Daoy (cell line): ENCODE measurements around the gene INSRR. TPM values are rescaled to one million over a fixed set of nuclear protein-coding genes. Genes with fewer than 3 reads are reported as not detected.
A peak's percentile ranks its signal among the peaks of the same experiment; 100 is the strongest.

Experiments
- DNase-seq: peaks from one replicate; pipeline ENCODE4 v3.0.0-alpha.2; 2015; ENCODE audit warnings: low read depth
- total RNA-seq: library from RNA; depleted of rRNA; stranded (reverse); fragments of >200 nt; shearing (Covaris generic); gene quantifications from 2 replicates; pipeline ENCODE4 v1.2.3, GENCODE V29; 2014; rRNA removed

The INSRR gene
- total RNA-seq, 1 experiment from 2014 or later = not detected

DNA sequence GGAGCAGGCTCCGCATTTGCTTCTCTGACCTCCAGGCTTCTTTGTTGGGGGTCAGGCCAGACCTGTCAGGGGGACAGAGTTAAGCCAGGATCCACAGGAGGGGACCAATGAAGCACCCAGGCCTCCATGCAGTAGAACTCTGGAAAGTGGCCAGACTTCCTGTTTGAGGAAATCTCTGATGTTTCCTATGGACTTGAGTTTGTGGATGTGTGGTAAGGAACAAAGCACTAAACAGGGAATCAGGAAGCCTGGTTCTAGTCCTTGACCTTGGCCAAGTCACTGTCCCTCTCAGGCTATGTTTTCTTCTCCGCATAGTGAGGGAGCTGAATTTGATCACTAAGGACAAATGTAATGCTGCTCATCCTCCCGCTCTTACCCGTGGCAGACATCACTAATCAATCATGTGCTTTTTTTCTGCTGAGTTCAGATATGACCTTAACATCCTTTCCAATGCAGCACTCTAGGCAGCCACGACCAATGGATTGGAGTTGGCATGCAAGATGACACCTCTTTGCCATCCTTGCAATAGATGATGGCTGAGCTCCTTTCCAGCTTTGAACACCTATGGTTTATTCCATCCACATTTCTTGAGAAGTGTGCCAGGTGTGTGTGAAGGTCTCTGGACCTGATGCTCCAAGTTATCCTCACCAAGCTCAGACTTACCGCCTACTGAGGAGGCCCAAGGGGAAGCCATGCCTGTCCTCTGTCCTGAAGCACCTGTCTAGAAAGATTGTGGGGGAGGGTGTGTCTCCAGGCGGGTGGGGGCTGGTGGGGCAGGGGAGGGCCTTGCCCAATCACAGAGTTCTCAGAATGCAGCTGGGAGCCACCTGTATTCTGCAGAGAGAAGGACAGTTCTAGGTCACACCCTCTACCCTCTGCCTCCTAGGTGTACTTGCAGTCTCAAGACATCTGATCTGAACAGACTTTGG, 52.1 kb downstream of the INSRR start:
- DNase-seq = no peak

DNA sequence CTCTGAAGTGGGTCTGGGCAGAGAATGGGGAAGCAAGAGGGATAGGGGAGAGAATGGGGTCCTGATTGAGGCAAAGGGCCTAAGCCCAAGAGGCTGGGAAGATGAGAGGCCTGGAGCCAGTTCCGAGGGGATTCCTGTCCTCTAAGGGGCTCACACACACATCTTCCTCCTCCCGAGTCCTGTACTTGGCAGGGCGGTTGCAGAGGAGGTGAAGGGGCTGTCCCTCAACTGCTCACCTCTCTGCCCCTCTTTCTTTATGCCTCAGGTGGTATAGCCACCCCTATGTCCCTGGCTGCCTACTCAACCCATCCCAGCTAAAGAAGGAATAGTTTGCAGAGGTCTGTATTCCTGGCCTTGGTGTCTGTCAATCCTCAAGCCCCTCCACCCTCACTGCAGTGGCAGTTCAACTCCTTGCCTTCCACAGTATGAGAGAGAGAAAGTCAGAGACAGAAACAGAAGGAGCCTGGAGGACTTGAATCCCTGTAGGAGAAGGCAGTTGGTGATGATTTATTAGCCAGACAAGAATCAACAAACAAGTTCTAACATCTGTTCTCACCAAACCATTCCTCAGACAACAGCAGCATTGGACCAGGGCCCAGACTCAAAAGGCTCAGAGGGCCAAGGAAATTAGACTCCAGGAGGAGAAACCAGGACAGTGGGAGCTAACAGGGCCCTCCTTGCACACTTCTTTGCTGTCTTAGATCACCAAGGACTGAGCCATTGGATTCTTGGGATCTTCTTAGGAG, 53.0 kb downstream of the INSRR start:
- no peak for DNase-seq

DNA sequence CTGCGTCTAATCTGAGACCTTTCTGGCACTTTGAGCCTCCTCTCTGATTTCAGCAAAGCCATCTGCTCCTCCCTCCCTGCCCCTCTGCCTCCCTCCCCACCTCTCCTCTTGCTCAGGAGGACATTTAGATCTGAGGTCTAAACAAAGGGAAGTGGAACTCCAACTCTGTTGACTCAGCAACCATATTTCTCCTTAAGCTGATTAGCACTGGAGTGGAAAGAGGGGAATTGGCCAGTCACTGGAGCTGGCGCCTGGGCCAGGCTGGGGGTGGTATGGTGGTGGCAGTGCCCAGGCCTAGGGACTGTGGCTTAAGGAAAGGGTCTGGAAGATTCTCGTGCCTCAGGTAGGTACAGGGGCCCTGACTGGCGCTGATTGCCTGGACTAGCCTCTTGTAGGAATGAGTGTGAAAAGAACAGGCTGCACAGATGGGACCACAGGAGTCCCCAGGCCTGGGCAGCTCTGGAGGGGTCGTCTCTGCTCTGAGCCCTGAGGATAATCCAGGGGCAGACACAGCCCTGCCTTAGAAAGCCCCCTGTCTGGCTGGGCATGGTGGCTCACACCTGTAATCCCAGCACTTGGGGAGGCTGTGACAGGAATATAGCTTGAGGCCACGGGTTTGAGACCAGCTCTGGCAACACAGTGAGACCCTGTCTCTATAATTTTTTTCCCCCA, 54.2 kb downstream of the INSRR start:
- peak; percentile 40 for DNase-seq

DNA sequence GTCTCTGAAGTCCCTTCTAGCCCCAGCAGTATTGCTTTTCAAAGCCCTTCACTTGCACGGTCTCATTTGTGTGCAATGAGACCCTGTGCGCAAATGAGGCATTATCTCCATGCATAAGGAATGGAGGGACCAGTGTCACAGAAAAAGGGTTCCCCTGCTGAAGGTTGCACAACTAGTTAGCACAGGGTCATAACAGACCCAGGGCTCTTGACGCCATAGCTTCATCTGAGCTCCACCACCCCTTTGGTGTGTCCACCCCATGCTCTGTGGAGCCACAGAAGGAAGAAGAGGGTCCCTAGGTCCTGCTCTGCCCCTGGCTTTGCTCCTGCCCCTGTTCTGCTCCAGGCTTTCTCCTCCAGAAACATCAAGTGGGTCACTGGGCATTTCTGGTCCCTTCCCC, 54.9 kb downstream of the INSRR start:
- DNase-seq = no peak

DNA sequence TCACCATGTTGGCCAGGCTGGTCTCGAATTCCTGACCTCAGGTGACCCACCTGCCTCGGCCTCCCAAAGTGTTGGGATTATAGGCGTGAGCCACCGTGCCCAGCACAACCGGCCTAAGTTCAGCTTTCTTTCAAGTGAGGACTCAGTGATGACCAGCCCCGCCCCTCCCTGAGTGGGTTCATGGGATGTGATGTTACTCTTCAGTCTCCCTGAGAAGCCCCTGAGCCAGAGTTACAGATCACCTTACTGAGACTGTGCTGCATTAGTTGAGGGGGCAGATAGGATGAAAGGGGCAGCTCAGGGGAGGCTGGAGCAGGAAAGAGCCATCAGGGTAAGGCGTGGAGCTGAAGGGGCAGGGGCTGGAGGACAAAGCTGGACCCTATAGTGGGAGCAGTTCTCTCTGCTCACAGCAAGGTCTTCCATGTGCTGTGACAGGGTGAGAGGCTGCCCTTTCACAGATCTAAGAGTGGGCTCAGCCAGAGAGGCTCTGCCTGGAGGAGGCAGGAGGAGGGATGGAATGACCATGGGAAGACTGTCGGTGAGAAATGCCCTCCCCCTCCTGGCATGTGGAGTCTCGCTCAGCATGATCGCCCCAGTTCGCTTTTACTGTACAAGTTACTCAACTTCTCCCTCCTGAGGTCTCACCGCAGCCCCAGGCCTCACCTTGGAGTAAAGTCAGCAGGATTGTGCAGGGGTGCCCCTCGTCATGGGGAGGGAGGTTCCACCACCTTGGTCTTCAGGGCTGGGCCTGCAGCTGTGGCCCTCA, 55.6 kb downstream of the INSRR start:
- no peak for DNase-seq

DNA sequence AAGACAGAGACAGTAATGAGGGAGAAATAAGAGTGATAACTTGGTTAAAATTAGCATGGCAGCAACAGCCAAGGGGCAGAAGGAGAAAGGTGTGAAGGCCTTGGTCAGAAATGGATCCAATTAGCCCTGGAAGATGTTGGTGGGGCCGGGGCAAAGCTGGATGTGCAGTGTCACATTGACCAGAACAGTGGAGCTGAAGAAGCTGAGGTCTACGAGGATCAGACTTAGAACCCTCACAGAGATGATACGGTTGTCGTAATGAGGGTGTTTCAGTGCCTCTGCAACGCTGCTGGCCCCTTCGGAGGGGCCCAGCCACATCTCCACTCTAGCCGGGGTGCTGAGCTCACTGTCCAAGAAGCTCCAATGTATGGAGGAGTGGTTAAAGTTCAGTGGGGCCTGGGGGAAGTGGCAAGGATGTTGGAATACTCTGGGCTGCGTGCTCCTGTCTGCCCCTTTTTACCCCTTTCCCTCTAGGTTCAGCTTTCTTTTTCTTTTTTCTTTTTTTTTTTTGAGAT, 56.4 kb downstream of the INSRR start:
- no peak for DNase-seq

DNA sequence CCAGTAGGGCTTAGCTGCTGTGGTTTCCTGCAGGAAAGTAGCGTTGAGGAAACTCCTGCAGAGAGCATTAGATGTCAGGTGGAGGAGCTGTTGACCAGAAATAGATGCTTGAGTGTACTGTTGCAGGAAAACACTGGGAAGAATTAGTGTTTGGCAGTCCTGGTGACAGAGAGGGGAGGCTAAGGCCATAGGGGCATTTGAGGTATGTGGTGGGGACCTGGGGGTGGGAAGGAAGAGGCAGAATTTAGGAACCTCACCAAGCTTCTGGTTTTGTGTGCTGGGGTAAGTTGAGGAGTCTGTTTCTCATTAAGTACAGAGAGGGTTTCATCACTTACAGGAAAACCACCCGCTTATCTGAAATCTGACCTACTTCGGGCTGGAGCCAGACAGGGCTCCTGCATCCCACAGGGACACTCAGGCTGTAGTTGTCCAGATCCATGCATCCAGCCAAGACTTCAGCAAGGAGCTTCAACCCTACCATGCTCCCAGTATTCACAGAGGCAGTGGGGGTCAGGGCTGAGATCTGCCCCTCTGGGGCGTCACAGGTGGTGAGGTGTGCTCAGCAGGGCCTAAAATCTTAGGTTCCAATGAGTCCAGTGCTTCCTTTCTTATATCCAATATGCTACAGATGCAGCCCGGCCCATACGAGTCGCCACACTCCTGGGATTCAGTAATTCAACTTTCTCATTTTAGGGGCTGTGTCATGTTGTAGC, 57.4 kb downstream of the INSRR start:
- DNase-seq = no peak

DNA sequence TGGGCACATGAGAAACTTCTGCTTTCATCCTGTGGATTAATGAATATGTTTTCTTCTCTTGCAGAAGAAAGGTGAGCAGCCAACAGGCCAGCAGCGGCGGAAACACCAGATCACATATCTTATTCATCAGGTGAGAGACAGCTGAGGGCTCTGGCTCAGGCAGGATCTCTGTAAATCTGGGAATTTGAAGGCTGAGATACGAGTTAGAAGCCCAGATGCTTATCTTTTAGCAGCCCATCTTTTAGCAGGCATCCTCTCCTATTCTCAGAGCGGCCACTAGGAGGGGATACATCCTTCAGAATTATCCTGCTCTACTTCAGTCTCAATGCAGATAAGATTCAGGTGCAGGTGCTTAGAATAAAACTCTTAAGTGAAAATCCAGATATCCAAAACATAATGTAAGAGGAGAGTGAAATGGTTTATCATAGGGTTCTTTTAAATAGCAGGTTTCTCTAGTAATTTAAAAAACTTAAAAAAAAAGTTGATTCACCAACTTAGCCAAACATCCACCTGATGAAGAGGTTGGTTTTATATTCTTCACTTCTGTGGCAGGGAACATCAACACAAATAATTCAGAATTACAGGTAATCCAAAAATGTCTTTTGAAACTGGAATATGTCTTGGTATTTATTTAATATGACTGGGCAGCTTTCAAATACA, 61.6 kb downstream of the INSRR start:
- DNase-seq = peak; percentile 50

DNA sequence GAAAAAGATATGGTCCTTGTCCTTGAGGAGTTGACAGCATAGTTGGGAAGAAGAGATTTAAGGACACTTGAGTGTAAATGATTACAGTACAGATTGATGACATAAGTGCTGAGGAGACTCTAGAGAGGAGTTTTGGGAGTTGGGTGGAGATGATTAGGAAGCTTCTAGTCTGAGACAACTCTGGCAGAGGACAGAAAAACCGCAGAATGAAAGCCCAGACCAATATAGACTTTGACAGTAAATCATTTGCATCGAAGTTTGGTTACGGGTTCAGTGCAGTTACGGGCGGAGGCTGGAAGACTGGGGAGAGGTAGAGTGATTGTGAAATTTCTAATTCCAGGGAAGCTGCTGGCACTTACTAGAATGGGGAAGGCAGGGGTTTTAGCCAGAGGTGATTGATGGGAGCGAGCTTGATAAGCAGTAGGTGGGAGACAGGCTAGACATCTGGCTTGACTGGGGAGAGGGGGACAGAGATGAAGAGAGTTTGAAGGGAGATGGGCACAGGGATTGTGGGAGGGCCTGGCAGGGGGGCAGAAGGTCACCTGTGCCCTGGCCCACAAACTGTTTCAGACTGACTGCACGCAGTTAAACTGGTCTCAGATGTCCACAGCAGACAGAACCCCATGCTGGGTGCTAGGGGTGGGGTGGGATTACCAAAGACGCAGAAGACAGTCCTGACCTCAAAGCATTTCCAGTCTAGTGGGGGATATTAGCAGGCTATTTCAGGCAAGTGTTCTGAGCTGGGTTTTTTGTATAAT, 62.4 kb downstream of the INSRR start:
- no peak for DNase-seq

DNA sequence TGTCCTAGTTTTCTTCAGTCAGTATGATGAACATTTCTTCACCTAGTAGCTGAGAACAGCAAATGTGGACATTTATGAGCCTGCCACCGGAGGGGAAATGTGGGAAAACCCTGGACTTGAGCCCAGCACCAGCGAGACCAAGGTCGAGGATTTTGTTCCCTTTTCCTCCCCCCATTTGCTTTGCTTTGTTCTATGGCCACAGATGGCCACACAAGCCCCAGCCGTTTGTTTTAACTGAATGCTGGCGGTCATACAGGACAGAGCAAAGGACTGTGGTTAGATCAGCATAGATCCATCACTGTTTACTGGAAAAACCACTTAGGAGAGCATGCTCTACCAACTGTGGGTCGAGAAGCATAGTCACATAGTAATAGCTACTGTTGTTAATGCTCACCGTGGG, 63.1 kb downstream of the INSRR start:
- no peak for DNase-seq

DNA sequence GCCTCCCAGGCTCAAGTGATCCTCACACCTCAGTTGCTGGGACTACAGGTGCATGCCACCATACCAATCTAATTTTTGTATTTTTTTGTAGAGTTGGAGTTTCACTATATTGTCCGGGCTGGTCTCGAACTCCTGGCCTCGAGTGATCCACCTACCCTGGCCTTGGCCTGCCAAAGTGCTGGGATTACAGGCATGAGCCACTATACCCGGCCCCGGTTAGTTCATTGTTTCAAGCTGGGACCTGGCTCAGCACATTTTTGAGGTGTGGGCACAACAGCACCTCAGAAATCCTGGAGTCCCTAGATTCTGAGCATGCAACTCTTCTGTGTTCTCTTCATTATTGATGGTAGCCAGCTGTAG, 63.6 kb downstream of the INSRR start:
- no peak for DNase-seq

DNA sequence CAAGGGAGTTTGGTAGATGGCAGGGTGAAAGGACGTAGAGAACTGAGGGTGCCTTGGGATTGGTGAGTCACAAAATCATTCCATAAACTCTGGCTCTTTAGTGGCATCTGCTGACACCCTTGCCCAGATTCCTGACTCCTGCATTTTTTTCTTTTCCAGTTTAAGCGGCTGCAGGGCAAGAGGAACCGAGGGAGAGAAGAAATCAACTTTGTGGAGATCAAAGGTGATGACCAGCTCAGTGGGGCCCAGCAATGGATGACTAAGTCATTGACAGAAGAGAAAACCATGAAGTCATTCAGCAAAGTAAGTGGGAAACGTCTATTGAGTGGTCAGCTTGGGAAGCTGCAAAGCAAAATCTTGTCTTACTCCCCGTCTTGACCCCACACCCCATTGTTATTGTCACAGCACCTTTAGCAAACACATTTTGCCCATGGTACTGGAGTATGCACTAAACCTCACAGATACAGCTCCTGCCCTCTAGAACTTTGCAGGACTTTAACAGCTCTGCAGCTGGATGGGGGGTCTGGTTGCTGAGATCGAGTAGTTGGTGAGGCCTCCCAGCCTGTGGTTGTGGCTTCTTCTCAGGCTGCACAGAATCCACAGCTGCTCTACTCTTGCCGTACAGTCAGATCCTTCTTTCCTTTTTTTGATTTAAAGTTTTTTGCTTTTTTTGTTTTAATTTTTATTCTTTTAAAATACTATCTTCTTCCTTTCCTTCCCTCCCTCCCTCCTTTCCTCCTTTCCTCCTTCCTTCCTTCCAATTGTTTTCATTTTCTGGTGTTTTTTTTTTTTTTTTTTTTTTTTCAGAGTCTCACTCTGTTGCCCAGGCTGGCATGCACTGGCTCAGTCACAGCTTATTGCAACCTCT, 64.2 kb downstream of the INSRR start:
- DNase-seq = no peak

Other genes starting within 250 kb of the INSRR start
- 0.23 TPM in 1 of 2 replicates, not detected in the other for gene HAPLN2, start 239.7 kb downstream of the INSRR start, total RNA-seq
- gene BCAN, start 217.0 kb downstream of the INSRR start, total RNA-seq = not detected in 2 replicates
- 0.51 and 0.89 TPM in 2 replicates for gene NES, start 181.7 kb downstream of the INSRR start, total RNA-seq
- 21.4 and 36.0 TPM in 2 replicates for gene CRABP2, start 153.5 kb downstream of the INSRR start, total RNA-seq
- gene METTL25B, start 130.6 kb downstream of the INSRR start, total RNA-seq = 7.9 and 11.9 TPM in 2 replicates
- gene ISG20L2, start 130.4 kb downstream of the INSRR start, total RNA-seq = 31.7 and 59.8 TPM in 2 replicates
- gene MRPL24, start 118.0 kb downstream of the INSRR start, total RNA-seq = 144 and 148 TPM in 2 replicates
- 484 and 537 TPM in 2 replicates for gene HDGF, start 107.4 kb downstream of the INSRR start, total RNA-seq
- gene PRCC, start 91.6 kb downstream of the INSRR start, total RNA-seq = 43.7 and 44.6 TPM in 2 replicates
- 0.51 and 0.57 TPM in 2 replicates for gene SH2D2A, start 42.3 kb downstream of the INSRR start, total RNA-seq
- gene NTRK1, start 1.7 kb upstream of the INSRR start, total RNA-seq = 0.40 TPM in 1 of 2 replicates, not detected in the other
- gene PEAR1, start 34.6 kb upstream of the INSRR start, total RNA-seq = 0.06 TPM in 1 of 2 replicates, not detected in the other
- not detected in 2 replicates for gene LRRC71, start 61.5 kb upstream of the INSRR start, total RNA-seq
- 12.6 and 16.3 TPM in 2 replicates for gene ARHGEF11, start 186.6 kb upstream of the INSRR start, total RNA-seq
- gene ETV3L, start 240.7 kb upstream of the INSRR start, total RNA-seq = not detected in 2 replicates